Adrenal gland (tissue), 5 donors: ENCODE measurements around the gene TGFA.

ENCODE experiments used
- CTCF ChIP-seq, 6 experiments: fragments of 450-650 bp in 4 of 6; fragments of 200-600 bp in 2 of 6; sonication (generic) in 1 of 6; IDR thresholded peaks; 1 replicate in 5 of 6; 2 replicates in 1 of 6; pipeline versions ENCODE4 v1.5.1 to v1.8.0; 2016 to 2021; ENCODE audit warnings: antibody characterized with exemption in 6 of 6, mild to moderate bottlenecking in 2 of 6, moderate library complexity in 1 of 6
- POLR2A ChIP-seq, 2 donors: fragments of 450-650 bp; IDR thresholded peaks; one replicate each; pipeline ENCODE4 v1.6.1; 2017; ENCODE audit warnings: antibody characterized with exemption in 2 of 2, mild to moderate bottlenecking in 2 of 2, moderate library complexity in 1 of 2
- donor health status: DM: no; HTN: no; CAD: no.

GRCh38 chr2:70440621-70441020 is 113.0 kb downstream of the TGFA start:
- TF ChIP-seq CTCF (IDR thresholded peaks at IDR 0.05), result no peak
- TF ChIP-seq POLR2A (IDR thresholded peaks at IDR 0.05), result no peak
